ENCODE data around the gene CARD9.

Gene CARD9

DNA sequence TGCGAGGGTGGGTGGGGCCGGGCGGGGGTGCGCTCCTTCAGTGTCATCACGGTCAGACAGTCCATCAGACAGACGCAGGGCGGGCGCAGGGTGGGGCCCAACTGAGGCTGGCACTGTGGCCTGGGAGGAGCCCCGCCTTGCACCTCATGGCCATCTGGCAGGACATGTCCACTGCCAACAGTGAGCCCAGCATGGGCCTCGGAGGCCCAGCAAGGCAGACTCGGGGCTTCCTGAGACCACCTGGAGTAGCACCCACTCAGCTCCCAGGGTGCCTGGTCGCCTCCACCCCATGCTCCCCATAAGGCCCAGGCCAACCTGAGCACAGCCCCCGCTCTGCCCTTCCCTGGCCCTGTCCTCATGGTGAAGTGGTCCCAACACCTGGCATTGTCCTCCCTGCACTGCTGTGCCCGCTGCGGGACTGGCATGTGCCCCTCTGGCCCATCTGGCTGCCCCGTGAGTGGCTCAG, 54.7 kb downstream of the CARD9 start:
- no peak for DNase-seq

- DNase-seq, result no peak
These were observed 55.2 kb downstream of the CARD9 start for GRCh38 chr9:136318111-136318775.

DNA sequence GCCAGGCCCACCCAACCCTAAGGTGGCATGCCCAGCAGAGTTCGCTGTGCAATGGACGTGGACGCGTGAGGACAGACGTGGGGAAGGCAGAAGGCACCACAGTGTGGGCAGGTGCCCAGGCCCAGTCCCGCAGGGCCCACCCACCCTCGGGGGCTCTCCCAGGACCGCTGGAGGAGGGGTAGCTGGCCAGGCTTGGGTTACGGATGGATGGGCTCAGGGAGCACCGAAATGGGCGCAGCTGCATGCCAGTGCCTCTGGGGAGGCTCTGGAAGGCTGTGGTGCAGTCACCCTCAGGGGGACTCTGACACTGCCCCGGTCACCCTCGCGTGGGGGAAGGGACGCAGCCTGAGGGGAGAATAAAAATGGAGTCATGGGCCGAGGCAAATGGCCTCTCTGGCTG, 55.8 kb downstream of the CARD9 start:
- no peak for DNase-seq

GRCh38 chr9:136316896-136317676, 56.4 kb downstream of the CARD9 start:
- DNase-seq, result no peak

GRCh38 chr9:136316271-136316751, 57.2 kb downstream of the CARD9 start:
- no peak for DNase-seq

- no peak for DNase-seq
These were observed 58.5 kb downstream of the CARD9 start for GRCh38 chr9:136314944-136315343.

DNA sequence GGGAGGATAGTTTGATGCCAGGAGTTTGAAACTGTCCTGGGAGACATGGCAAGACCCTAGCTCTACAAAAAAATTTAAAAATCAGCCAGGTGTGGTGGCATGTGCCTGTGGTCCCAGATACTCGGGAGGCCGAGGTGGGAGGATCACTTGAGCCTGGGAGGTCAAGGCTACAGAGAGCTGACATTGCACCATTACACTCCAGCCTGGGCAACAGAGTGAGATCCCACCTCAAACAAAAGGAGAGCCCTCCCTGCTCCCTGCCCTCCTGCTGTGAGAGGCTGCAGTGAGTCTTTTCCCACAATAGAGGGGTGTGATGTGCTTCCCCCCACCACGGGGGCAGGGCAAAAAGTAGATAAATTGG, 59.4 kb downstream of the CARD9 start:
- DNase-seq, result no peak
